HL-60/S4 (cell line): Measurements from ENCODE around the gene OBSCN.

ENCODE experiments used
- in situ Hi-C: fragments of 300-500 bp; cut with MboI; formaldehyde crosslinking; loops from 2 replicates; pipeline ENCODE4 v1.14.3; 2022; ENCODE audit warnings: low sequenced_read_pairs

Gene OBSCN

GRCh38 chr1:228286505-228287417 is 78.9 kb downstream of the OBSCN start:
- in situ Hi-C loops, result no loop called here

- in situ Hi-C loops, result no loop called here
Measured at GRCh38 chr1:228287541-228288425, 79.9 kb downstream of the OBSCN start.

- in situ Hi-C loops, result no loop called here
Measured at GRCh38 chr1:228288536-228289238, 80.8 kb downstream of the OBSCN start.

- in situ Hi-C loops, result no loop called here
Measured at GRCh38 chr1:228289239-228289849, 81.5 kb downstream of the OBSCN start.

- in situ Hi-C loops, result no loop called here
Measured at GRCh38 chr1:228289996-228290881, 82.4 kb downstream of the OBSCN start.

- in situ Hi-C loops, result no loop called here
Measured at GRCh38 chr1:228291906-228292608, 84.2 kb downstream of the OBSCN start.

GRCh38 chr1:228292609-228292911 is 84.7 kb downstream of the OBSCN start:
- in situ Hi-C loops, result no loop called here

GRCh38 chr1:228293393-228293792 is 85.5 kb downstream of the OBSCN start:
- in situ Hi-C loops, result no loop called here

- in situ Hi-C loops, result no loop called here
Measured at GRCh38 chr1:228293816-228294500, 86.1 kb downstream of the OBSCN start.

- in situ Hi-C loops, result no loop called here
Measured at GRCh38 chr1:228294717-228295116, 86.9 kb downstream of the OBSCN start.

- in situ Hi-C loops, result no loop called here
Measured at GRCh38 chr1:228295201-228295600, 87.4 kb downstream of the OBSCN start.

- in situ Hi-C loops, result no loop called here
Measured at GRCh38 chr1:228295981-228296380, 88.1 kb downstream of the OBSCN start.

GRCh38 chr1:228297242-228297641 is 89.4 kb downstream of the OBSCN start:
- in situ Hi-C loops, result no loop called here

- in situ Hi-C loops, result no loop called here
Measured at GRCh38 chr1:228297822-228298221, 90.0 kb downstream of the OBSCN start.

GRCh38 chr1:228298471-228298870 is 90.6 kb downstream of the OBSCN start:
- in situ Hi-C loops, result no loop called here

- in situ Hi-C loops, result no loop called here
Measured at GRCh38 chr1:228299211-228299610, 91.4 kb downstream of the OBSCN start.

- in situ Hi-C loops, result no loop called here
Measured at GRCh38 chr1:228299901-228300300, 92.1 kb downstream of the OBSCN start.

GRCh38 chr1:228302086-228302485 is 94.2 kb downstream of the OBSCN start:
- in situ Hi-C loops, result no loop called here

GRCh38 chr1:228303596-228303995 is 95.8 kb downstream of the OBSCN start:
- in situ Hi-C loops, result no loop called here
